Retinal pigment epithelial cell (primary cell): ENCODE results near the gene XRN1.
A peak's percentile ranks its signal among the peaks of the same experiment; 100 is the strongest.

Source experiments
- DNase-seq: peaks from one replicate; pipeline ENCODE4 v3.0.0-alpha.2; 2010; ENCODE audit warnings: low read depth
- H3K4me3 ChIP-seq: 2 replicates; pipeline ENCODE4 v1.5.1; 2011; ENCODE audit warnings: mild to moderate bottlenecking, low read length, control low read depth, moderate library complexity
- TF ChIP-seq, protein P1 (sequence below): conservative IDR thresholded peaks from 2 replicates; pipeline ENCODE4 v1.5.1; 2011; ENCODE audit warnings: low read depth, low read length, control low read depth, inconsistent platforms

XRN1 gene, protein sequence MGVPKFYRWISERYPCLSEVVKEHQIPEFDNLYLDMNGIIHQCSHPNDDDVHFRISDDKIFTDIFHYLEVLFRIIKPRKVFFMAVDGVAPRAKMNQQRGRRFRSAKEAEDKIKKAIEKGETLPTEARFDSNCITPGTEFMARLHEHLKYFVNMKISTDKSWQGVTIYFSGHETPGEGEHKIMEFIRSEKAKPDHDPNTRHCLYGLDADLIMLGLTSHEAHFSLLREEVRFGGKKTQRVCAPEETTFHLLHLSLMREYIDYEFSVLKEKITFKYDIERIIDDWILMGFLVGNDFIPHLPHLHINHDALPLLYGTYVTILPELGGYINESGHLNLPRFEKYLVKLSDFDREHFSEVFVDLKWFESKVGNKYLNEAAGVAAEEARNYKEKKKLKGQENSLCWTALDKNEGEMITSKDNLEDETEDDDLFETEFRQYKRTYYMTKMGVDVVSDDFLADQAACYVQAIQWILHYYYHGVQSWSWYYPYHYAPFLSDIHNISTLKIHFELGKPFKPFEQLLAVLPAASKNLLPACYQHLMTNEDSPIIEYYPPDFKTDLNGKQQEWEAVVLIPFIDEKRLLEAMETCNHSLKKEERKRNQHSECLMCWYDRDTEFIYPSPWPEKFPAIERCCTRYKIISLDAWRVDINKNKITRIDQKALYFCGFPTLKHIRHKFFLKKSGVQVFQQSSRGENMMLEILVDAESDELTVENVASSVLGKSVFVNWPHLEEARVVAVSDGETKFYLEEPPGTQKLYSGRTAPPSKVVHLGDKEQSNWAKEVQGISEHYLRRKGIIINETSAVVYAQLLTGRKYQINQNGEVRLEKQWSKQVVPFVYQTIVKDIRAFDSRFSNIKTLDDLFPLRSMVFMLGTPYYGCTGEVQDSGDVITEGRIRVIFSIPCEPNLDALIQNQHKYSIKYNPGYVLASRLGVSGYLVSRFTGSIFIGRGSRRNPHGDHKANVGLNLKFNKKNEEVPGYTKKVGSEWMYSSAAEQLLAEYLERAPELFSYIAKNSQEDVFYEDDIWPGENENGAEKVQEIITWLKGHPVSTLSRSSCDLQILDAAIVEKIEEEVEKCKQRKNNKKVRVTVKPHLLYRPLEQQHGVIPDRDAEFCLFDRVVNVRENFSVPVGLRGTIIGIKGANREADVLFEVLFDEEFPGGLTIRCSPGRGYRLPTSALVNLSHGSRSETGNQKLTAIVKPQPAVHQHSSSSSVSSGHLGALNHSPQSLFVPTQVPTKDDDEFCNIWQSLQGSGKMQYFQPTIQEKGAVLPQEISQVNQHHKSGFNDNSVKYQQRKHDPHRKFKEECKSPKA (N-terminal part only)

DNA sequence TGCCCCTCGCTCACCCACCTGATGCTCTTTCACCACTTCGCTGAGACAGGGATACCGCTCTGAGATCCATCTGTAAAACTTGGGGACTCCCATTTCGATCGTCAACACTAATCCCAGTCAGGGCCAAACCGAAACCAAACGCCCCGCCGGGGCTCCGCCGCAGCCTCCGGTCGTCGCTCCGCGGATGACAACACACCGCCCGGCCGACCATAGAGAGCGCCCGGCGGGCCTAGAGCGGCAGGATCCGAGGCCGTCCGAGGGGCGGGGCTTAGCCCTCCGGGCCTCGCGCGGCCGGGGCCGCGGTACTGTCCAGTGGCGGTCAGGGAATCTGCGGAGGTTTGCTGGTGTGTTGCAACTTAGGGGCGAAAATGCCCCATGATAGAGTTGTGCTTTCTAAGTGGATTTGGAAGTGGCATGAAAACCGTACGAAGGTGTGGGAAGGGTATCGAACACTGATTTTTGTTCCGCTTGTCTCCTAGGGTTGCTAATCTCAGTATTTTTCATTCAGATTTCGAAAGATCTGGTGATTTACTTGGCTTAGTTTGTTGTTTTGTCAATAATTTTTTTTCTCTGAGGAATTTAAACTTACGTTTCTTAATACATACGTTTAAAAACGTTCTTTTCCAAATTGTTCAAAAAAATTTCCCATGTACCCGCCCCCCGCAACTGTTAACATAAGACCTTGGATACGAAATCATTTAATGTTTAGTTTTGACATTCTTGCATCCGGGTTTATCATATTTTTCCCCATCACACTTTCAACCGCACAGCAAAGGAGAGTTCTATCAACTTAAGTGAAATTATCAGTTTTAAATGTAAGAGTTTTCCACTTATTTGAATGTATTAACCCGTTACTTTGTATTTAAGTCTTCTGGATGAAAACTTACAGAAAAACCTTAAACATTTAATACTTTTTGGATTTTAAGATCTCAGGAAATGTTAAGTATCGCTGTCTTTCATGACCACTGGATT, at the start of gene XRN1:
XRN1 (minus strand) TSS at position 186 of the 972 bp plus-strand sequence; CDS start at position 93, 93 bp downstream.
- peak within 1 kb of the TSS; percentile 87 for H3K4me3 ChIP-seq
- peak; percentile 77 for DNase-seq
- TF ChIP-seq, protein P1, sequence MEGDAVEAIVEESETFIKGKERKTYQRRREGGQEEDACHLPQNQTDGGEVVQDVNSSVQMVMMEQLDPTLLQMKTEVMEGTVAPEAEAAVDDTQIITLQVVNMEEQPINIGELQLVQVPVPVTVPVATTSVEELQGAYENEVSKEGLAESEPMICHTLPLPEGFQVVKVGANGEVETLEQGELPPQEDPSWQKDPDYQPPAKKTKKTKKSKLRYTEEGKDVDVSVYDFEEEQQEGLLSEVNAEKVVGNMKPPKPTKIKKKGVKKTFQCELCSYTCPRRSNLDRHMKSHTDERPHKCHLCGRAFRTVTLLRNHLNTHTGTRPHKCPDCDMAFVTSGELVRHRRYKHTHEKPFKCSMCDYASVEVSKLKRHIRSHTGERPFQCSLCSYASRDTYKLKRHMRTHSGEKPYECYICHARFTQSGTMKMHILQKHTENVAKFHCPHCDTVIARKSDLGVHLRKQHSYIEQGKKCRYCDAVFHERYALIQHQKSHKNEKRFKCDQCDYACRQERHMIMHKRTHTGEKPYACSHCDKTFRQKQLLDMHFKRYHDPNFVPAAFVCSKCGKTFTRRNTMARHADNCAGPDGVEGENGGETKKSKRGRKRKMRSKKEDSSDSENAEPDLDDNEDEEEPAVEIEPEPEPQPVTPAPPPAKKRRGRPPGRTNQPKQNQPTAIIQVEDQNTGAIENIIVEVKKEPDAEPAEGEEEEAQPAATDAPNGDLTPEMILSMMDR: no peak

DNA sequence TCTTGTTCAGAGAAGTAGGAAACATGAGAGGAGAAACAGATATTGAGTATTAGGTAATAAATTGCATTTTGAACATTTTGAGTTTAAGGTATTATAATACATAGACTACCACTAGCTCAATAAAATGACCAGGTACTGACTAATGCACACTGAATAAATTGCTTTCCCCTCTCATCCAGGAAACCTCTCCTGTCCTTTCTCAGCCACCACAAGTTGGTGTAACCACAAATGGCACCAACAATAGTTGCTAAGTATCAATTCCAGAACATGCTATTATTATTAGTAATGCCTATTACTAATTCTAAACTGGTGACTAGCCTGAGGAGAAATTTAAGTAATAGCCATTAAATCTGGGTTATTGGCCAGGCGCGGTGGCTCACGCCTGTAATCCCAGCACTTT, 47.3 kb upstream of the XRN1 start:
- H3K4me3 ChIP-seq: no peak overlapping the region
- TF ChIP-seq, protein P1: no peak
- DNase-seq: no peak

DNA sequence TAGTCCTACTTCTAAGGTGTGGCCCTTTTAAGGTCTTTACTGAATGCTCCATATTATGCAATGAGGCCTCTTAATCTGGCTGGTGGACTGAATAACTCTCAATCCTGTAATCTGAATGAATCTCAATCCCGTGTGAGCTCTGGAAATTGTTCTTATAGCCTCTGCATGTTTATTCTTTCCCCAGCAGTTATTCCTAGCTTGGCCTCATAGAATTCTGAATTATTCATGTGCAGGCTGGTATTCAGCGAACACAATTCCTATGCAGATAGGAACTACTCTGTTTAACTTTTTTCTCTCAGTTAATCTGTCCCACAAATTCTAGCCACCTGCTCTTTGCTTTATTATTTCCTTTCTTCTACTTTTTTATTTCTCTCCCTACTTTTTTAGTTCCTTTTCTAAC, 44.3 kb upstream of the XRN1 start:
- no peak overlapping the region for H3K4me3 ChIP-seq
- TF ChIP-seq, protein P1: no peak
- DNase-seq: no peak

DNA sequence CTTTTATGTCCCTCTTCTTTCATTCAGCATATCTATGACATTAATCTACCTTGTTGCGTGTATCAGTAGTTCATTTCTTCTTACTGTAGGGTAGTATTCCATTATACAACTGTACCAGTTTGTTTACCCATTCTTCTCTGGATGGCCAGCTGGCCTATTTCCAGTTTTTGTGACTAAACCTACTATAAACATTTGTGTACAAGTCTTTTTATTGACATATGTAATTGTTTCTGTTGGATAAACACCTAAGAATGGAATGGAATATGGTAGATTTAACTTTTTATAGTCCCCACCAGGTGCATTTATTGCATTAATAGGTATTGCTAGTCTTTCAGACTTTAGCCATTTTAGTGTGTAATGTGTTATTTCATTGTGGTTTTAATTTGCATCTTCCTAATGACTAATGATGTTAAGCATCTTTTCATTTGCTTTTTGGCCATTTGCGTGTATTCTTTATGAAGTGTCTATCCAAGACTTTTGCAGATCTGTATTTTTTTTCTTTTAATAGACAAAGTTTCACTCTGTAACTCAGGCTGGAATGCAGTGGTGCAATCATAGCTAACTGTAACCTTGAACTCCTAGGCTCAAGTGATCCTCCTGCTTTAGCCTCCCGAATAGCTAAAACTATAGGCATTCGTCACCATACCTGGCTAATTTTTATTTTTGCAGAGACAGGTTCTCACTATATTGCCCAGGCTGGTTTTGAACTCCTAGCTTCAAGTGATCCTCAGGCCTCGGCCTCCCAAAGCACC, 41.9 kb upstream of the XRN1 start:
- no peak overlapping the region for H3K4me3 ChIP-seq
- TF ChIP-seq, protein P1: no peak
- DNase-seq: no peak

DNA sequence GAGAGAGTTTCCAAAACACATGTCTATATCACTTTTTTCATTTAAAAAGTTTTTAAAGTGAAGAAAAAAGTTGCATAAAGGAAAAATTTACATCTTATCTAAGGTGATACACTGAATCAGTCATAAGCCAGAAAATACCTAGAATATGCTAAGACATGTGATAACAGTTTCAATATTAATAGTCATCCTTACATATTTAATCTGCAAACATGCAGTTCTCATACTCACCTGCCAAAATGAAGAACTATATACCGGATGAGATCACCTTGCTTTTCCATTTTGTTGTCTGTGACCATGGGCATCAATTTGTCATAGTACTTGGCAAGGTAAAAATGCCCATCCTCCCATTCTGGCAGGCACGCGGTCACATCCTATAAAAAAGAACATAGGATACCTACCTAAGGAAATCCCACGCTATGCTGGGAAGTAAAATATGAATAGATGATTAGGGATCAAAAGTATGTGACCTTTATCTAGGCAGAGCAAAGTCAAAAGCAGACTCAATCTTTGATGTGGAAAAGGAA, 37.1 kb upstream of the XRN1 start:
- TF ChIP-seq, protein P1: no peak
- H3K4me3 ChIP-seq: no peak overlapping the region
- no peak for DNase-seq
